ENCODE results near the gene FNDC3B. TPM values are rescaled to one million over a fixed set of nuclear protein-coding genes. Genes with fewer than 3 reads are reported as not detected.

FNDC3B gene
- total RNA-seq, 1 experiment from 2014 or later, result 173 TPM

DNA sequence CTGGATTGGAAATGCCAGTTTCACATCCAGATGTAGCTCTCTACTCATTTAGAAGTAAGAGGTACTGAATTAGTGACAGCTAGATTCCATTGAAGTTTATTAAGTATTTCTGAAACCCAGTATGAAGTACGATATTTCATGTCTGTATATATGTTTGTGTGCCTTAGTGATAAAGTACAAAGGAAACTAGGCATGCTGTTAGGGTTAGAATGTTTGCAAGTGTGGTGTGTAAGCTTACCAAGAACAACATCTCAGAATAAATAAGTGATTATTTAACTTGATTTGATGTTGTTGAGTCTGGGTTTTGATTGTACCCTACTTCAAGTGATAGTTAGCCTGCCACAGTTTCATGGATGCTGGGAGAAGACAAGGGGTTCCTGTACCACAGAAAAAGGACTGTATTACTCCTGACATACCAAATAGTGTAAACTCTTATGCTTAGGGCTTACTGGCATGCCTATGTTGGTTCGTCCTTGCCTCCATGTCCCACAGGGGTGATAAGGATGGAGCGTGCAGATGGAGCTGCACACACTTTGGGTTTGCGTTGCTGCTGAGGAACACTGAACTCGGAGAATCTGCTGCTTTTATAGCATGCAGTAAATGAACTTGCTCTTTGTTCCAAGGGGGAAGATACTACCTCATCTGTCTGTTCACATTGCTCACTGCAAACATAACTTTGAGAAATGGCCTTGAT is 43.6 kb downstream of the FNDC3B start:
- H3K36me3 ChIP-seq (ENCODE audit: control insufficient read depth, insufficient read depth, low read length), result no peaks in the 10 kb centered on the region
- in situ Hi-C loops (cut with HindIII; ENCODE audit: low pct_unique_long_range_greater_than_20kb, low sequenced_read_pairs) (no loop called here), intact Hi-C loops (cut with micrococcal nuclease; ENCODE audit: unreplicated experiment) (no loop called here)
- ATAC-seq (no peak), DNase-seq (ENCODE audit: low read depth, low spot score) (no peak)
- no peaks in the 10 kb centered on the region for H3K27me3 ChIP-seq (ENCODE audit: control insufficient read depth, insufficient read depth, low read length)
- BruUV-seq (replicated peaks), result no TSS peak
- 0 out of 2 replicates have a peak overlapping the region, but pooled peaks have one; percentile 10 for H3K27ac ChIP-seq (ENCODE audit: low read length)
- CTCF ChIA-PET, result no interaction called here
- TF ChIP-seq POLR2AphosphoS5 (IDR thresholded peaks at IDR 0.05; ENCODE audit: low read depth, low read length) (no peak), TCF7L2 (IDR thresholded peaks at IDR 0.05; ENCODE audit: low read depth, low read length) (no peak)
- TF ChIP-seq, protein P1, sequence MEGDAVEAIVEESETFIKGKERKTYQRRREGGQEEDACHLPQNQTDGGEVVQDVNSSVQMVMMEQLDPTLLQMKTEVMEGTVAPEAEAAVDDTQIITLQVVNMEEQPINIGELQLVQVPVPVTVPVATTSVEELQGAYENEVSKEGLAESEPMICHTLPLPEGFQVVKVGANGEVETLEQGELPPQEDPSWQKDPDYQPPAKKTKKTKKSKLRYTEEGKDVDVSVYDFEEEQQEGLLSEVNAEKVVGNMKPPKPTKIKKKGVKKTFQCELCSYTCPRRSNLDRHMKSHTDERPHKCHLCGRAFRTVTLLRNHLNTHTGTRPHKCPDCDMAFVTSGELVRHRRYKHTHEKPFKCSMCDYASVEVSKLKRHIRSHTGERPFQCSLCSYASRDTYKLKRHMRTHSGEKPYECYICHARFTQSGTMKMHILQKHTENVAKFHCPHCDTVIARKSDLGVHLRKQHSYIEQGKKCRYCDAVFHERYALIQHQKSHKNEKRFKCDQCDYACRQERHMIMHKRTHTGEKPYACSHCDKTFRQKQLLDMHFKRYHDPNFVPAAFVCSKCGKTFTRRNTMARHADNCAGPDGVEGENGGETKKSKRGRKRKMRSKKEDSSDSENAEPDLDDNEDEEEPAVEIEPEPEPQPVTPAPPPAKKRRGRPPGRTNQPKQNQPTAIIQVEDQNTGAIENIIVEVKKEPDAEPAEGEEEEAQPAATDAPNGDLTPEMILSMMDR (IDR thresholded peaks at IDR 0.05), result no peak
- TF ChIP-seq, protein P2, sequence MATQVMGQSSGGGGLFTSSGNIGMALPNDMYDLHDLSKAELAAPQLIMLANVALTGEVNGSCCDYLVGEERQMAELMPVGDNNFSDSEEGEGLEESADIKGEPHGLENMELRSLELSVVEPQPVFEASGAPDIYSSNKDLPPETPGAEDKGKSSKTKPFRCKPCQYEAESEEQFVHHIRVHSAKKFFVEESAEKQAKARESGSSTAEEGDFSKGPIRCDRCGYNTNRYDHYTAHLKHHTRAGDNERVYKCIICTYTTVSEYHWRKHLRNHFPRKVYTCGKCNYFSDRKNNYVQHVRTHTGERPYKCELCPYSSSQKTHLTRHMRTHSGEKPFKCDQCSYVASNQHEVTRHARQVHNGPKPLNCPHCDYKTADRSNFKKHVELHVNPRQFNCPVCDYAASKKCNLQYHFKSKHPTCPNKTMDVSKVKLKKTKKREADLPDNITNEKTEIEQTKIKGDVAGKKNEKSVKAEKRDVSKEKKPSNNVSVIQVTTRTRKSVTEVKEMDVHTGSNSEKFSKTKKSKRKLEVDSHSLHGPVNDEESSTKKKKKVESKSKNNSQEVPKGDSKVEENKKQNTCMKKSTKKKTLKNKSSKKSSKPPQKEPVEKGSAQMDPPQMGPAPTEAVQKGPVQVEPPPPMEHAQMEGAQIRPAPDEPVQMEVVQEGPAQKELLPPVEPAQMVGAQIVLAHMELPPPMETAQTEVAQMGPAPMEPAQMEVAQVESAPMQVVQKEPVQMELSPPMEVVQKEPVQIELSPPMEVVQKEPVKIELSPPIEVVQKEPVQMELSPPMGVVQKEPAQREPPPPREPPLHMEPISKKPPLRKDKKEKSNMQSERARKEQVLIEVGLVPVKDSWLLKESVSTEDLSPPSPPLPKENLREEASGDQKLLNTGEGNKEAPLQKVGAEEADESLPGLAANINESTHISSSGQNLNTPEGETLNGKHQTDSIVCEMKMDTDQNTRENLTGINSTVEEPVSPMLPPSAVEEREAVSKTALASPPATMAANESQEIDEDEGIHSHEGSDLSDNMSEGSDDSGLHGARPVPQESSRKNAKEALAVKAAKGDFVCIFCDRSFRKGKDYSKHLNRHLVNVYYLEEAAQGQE (IDR thresholded peaks at IDR 0.05; ENCODE audit: insufficient read depth in 1 of 2, low read depth in 2 of 2, low read length in 1 of 2), result no peak
- H3K9me3 ChIP-seq (ENCODE audit: control insufficient read depth, insufficient read depth, low read depth, low read length), result no peaks in the 10 kb centered on the region
- POLR2A ChIA-PET, result interaction anchor here (0.6 kb wide), 1 partner anchor 1065 kb away, joined by 5 read pairs; no protein-coding TSS in a partner anchor
- peaks cover 55% of the 10 kb centered on the region for H3K4me1 ChIP-seq (ENCODE audit: control insufficient read depth, insufficient read depth, low read length)
- H3K4me3 ChIP-seq (ENCODE audit: low read depth in 2 of 2, low read length in 2 of 2), result no peak overlapping the region

GRCh38 chr3:172083995-172084409 is 44.6 kb downstream of the FNDC3B start:
- intact Hi-C loops (cut with micrococcal nuclease; ENCODE audit: unreplicated experiment), result no loop called here
- no peaks in the 10 kb centered on the region for H3K27me3 ChIP-seq (ENCODE audit: control insufficient read depth, insufficient read depth, low read length)
- ChIA-PET POLR2A (no interaction called here), CTCF (no interaction called here)
- ATAC-seq (no peak), DNase-seq (ENCODE audit: low read depth, low spot score) (no peak)
- no TSS peak for BruUV-seq (replicated peaks)
- TF ChIP-seq, protein P2 (IDR thresholded peaks at IDR 0.05; ENCODE audit: insufficient read depth in 1 of 2, low read depth in 2 of 2, low read length in 1 of 2), result no peak
- no peak for TF ChIP-seq SIN3A (IDR thresholded peaks at IDR 0.05; ENCODE audit: borderline replicate concordance, insufficient read depth, low read depth, low read length)
- TF ChIP-seq, protein P1 (IDR thresholded peaks at IDR 0.05), result no peak
- H3K4me3 ChIP-seq (ENCODE audit: low read depth in 2 of 2, low read length in 2 of 2), result no peak overlapping the region
- H3K36me3 ChIP-seq (ENCODE audit: control insufficient read depth, insufficient read depth, low read length), result peaks cover 2% of the 10 kb centered on the region; the same call in 1 of the 2 replicates
- in situ Hi-C loops (cut with HindIII; ENCODE audit: low pct_unique_long_range_greater_than_20kb, low sequenced_read_pairs), result no loop called here
- H3K9me3 ChIP-seq (ENCODE audit: control insufficient read depth, insufficient read depth, low read depth, low read length), result no peaks in the 10 kb centered on the region
- H3K27ac ChIP-seq (ENCODE audit: low read length), result no peak overlapping the region
- peaks cover 58% of the 10 kb centered on the region for H3K4me1 ChIP-seq (ENCODE audit: control insufficient read depth, insufficient read depth, low read length)
